Adipocyte (in vitro differentiated cells): ENCODE measurements around the gene C2orf68.
"Not testable (repeated sequence)": the region's sequence is repeated elsewhere in the genome, so short reads cannot be mapped to it uniquely, and the experiment has no call there.

Experiments
- DNase-seq: peaks from one replicate; pipeline ENCODE4 v3.0.0-alpha.2; 2015; ENCODE audit warnings: low read depth
- H3K27me3 ChIP-seq: replicated peaks from 2 replicates; pipeline ENCODE4 v1.7.0; 2013; ENCODE audit warnings: mild to moderate bottlenecking, low read length, moderate library complexity; ENCODE audit not compliant: control insufficient read depth, insufficient read depth
- H3K36me3 ChIP-seq: 2 replicates; pipeline ENCODE4 v1.7.0; 2013; ENCODE audit warnings: low read length, mild to moderate bottlenecking, moderate library complexity; ENCODE audit not compliant: control insufficient read depth, insufficient read depth, severe bottlenecking
- H3K4me1 ChIP-seq: 2 replicates; pipeline ENCODE4 v1.7.0; 2013; ENCODE audit warnings: mild to moderate bottlenecking, low read length, moderate library complexity; ENCODE audit not compliant: control insufficient read depth, insufficient read depth
- H3K4me3 ChIP-seq: 2 replicates; pipeline ENCODE4 v1.7.0; 2013; ENCODE audit warnings: mild to moderate bottlenecking, low read length, moderate library complexity
- H3K9ac ChIP-seq: 2 replicates; pipeline ENCODE4 v1.7.0; 2013; ENCODE audit warnings: mild to moderate bottlenecking, low read length, moderate library complexity
- H3K9me3 ChIP-seq: 2 replicates; pipeline ENCODE4 v1.7.0; 2013; ENCODE audit warnings: mild to moderate bottlenecking, low read length, moderate library complexity; ENCODE audit not compliant: control insufficient read depth

C2orf68 gene

DNA sequence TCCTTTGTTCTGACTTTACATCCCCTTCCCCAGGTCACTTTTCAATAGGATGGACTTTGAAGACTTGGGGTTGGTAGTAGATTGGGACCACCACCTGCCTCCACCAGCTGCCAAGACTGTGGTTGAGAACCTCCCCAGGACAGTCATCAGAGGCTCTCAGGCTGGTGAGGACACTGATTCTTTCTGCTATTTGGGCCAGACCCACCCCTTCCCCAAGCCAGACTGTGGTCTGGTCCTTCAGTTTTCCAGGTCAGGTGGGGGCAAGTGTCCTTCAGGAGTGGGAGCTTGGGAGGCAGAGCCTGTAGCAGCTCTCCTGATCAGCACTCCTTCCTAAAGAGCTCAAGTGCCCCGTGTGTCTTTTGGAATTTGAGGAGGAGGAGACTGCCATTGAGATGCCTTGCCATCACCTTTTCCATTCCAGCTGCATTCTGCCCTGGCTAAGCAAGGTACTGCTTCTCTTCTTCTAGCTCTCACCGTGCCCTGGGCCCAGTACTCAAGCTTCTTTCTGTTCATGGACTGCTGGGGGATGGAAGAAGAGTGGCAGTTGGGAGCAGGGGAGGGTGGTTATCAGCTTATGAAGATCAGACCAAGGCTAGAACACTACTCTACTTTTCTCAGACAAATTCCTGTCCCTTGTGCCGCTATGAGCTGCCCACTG is 15.3 kb downstream of the C2orf68 start:
- Histone ChIP-seq H3K36me3 (peaks cover 38% of the 10 kb centered on the region), H3K27me3 (no peaks in the 10 kb centered on the region), H3K4me3 (peak overlapping the region; percentile 98), H3K4me1 (peaks cover 21% of the 10 kb centered on the region), H3K9me3 (no peaks in the 10 kb centered on the region), H3K9ac (peak overlapping the region; percentile 97)
- DNase-seq = no peak

DNA sequence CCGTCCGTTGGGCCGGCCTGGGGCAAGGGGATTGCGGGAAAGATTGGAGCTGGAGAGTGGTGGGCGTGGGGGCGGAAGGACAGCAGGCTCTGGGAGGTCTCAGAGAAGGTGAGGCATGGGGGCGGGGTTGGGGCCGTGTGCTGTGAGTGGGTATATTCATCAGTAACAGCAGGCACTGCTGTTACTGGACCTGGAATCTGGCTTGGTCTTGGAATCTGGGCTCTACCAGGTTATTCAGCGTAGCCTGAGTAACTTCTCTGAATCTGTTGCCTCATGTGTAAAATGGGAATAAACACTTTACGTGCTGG is 15.9 kb downstream of the C2orf68 start:
- Histone ChIP-seq H3K36me3 (peaks cover 38% of the 10 kb centered on the region), H3K4me1 (peaks cover 22% of the 10 kb centered on the region), H3K27me3 (no peaks in the 10 kb centered on the region), H3K4me3 (peak overlapping the region; percentile 98), H3K9me3 (no peaks in the 10 kb centered on the region), H3K9ac (peak overlapping the region; percentile 97)
- DNase-seq = no peak

DNA sequence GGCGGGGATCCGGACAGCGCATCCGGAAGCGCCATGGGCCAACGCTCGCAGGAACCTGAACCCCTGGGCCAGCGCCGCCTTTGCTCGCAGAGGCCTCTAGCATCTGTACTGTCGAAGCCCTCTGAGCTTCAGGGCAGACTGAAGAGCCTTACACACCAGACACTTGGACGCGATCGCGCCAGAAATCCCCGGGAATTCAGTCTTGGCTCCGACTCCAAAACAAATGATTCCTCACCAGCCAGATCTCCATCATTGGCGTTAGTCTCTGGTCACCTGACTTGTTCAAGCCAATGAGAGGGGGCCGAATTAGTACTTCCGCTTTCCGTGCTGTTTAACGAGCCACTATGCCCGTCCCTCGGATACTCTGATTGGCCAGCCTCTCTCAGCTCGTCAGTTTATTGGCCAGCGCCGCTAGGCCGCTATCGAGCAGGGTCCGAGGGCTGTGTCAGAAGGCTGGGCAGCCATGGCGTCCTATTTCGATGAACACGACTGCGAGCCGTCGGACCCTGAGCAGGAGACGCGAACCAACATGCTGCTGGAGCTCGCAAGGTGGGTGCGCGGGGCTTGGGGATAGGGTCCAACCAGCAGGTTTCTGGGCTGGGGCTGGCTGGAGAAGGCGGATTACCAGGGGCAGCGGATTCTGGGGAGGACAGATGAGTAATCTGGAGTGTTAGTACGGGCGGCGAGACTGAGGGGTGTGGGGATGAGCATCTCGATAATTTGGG is 16.4 kb downstream of the C2orf68 start, which contains the start of gene RNF181:
TSS of gene RNF181 (plus strand) at position 445 of the 725 bp plus-strand sequence. CDS start at position 464, 19 bp downstream.
- peak within 1 kb of the TSS; percentile 97 for H3K9ac ChIP-seq
- peaks cover 33% of the 10 kb centered on the region for H3K36me3 ChIP-seq
- peaks cover 27% of the 10 kb centered on the region for H3K4me1 ChIP-seq
- H3K4me3 ChIP-seq = peak within 1 kb of the TSS; percentile 98
- peak; percentile 99 for DNase-seq
- H3K27me3 ChIP-seq = no peaks in the 10 kb centered on the region
- no peaks in the 10 kb centered on the region for H3K9me3 ChIP-seq

DNA sequence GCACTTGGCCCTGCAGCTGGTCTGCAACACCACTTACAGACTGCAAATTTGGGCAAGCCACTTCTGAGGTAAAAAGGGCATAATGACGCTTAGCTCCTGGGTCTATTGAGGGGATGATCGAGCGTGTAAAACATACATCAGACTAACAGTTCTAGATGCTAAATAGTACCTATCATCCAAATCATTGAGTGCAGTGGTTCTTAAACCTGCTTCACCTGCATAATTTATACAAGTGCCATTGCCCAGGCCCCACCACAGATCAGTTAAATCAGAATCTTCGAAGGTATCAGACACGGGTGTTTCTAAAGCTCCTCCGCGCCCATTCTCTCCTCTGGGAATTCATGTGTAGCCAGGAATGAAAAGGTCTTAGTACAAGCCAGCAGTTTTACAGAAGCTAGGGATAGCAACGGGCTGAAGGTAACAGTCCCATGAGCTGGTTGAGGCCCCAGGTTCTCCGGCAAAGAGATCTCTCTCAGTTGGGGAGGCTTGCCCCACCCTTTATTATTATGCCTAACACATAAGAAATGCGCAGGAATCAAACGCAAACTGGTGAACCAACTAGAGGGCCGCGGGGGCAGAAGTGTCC is 17.1 kb downstream of the C2orf68 start:
- no peak for DNase-seq
- Histone ChIP-seq H3K36me3 (peaks cover 28% of the 10 kb centered on the region), H3K9me3 (no peaks in the 10 kb centered on the region), H3K27me3 (no peaks in the 10 kb centered on the region), H3K4me3 (peak overlapping the region; percentile 98), H3K4me1 (peaks cover 33% of the 10 kb centered on the region), H3K9ac (peak overlapping the region; percentile 97)

DNA sequence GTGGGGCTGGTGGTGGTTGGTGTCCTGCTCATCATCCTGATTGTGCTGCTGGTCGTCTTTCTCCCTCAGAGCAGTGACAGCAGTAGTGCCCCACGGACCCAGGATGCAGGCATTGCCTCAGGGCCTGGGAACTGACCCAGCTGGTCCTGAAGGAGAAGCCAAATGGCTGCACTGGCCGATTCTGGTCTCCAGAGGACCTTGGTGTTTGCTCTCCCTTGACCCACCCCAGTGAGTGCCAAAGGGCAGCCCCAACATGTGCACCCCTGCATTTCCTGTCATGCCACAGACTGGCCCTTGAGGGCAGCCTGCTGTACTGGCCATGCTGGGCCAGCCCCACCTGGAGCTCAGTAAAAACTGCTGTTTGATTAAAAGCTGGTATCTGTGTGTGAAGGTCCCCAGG is 18.8 kb downstream of the C2orf68 start:
- H3K9me3 ChIP-seq = no peaks in the 10 kb centered on the region
- H3K4me3 ChIP-seq = no peak overlapping the region
- H3K4me1 ChIP-seq = peaks cover 37% of the 10 kb centered on the region
- H3K9ac ChIP-seq = no peak overlapping the region
- H3K27me3 ChIP-seq = no peaks in the 10 kb centered on the region
- peaks cover 11% of the 10 kb centered on the region for H3K36me3 ChIP-seq
- no peak for DNase-seq

DNA sequence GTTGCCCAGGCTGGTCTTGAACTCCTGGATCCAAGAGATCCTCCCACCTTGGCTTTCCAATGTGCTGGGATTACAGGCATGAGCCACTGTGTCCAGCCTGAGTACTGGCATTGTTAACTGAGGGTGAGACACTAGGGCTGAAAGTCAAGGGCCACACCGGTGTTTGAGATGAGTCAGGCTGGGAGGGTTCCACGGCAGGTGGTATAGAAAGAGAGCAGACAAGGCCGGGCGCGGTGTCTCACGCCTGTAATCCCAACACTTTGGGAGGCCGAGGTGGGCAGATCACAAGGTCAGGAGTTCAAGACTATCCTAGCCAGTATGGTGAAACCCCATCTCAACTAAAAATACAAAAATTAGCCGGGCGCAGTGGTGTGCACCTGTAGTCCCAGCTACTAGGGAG is 19.6 kb downstream of the C2orf68 start:
- not testable (repeated sequence) for H3K9ac ChIP-seq, DNase-seq, H3K4me3 ChIP-seq, H3K9me3 ChIP-seq, H3K36me3 ChIP-seq, H3K27me3 ChIP-seq
- H3K4me1 ChIP-seq = peaks cover 37% of the 10 kb centered on the region

DNA sequence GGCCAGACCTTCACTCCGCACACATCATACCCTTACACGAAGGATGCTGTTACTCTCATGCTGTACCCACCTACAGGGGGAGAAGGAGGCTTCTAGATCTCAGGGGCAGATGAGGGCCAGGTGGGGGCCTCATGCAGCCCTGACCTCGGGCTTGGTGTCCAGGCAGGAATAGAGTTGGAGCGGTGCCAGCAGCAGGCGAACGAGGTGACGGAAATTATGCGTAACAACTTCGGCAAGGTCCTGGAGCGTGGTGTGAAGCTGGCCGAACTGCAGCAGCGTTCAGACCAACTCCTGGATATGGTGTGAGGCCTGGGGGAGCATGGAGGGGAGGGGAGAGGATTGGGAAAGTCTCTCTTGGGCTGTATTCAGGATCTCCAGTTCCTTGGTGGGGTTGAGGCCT is 20.3 kb downstream of the C2orf68 start:
- Histone ChIP-seq H3K4me1 (peaks cover 33% of the 10 kb centered on the region), H3K9ac (peak overlapping the region; percentile 69), H3K36me3 (no peaks in the 10 kb centered on the region), H3K27me3 (no peaks in the 10 kb centered on the region), H3K9me3 (no peaks in the 10 kb centered on the region), H3K4me3 (no peak overlapping the region)
- no peak for DNase-seq

DNA sequence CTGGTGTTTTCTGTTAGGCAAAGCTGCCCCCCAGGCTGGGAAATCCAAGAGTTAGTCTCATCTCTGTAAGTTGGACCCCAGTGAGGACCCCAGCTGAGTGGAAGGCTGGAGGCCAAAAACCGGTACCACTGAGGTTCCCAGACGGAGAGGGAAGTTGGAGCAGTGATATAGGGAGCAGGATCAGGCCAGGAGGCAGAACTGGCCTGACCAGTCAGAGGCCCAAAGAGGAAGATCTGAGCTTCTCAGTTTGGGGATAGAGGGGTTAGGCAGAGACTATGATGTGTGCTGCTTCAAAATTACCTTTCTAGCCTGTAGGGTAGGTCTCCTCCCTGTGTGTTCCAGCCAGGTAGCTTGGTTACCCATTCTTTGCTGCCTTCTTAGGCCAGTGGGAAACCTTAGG is 20.9 kb downstream of the C2orf68 start:
- no peak for DNase-seq
- no peaks in the 10 kb centered on the region for H3K9me3 ChIP-seq
- peaks cover 29% of the 10 kb centered on the region for H3K4me1 ChIP-seq
- H3K9ac ChIP-seq = peak overlapping the region; percentile 69
- no peaks in the 10 kb centered on the region for H3K27me3 ChIP-seq
- H3K36me3 ChIP-seq = no peaks in the 10 kb centered on the region
- peak overlapping the region; percentile 15 for H3K4me3 ChIP-seq

DNA sequence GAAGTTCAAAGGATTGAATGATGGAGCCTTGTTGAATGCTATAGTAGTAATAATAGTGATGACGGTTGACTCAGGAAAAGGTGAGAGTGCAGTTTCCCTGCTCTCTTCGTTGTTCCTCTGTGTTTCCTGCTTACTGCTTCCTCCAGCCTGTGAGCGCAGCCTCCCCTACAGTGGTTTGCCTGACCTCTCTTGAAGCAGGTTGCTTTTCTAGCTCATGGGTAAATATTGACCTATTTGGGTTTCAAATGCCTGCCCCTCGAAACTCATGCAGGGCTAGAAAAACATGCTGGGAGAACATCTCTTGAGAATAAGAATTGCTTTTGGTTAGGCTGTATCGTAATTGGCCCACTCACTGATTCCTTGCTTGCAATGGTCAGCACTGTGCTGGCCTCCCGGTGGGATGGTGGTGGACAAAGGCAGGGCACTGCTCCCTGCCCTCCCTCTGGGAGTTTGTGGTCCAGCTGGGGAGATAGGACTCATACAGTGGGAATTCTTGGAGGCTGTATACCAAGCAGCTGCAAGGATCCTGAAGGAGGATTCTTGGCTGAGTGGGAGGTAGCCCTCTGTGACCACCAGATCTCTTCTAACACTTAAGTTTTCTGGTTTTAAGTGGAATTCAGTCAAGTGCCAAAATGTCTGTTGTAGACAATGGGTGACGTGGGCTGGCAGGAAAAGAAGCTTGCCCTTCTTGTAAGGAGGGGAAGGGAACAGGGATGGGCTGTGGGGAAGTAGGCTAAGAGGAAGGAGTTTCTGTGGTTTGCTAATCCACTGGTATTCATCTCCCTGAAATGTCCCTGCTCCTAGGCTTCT is 21.7 kb downstream of the C2orf68 start:
- Histone ChIP-seq H3K9me3 (no peaks in the 10 kb centered on the region), H3K4me3 (peak overlapping the region; percentile 15), H3K36me3 (no peaks in the 10 kb centered on the region), H3K4me1 (peaks cover 37% of the 10 kb centered on the region), H3K27me3 (no peaks in the 10 kb centered on the region), H3K9ac (peak overlapping the region; percentile 69)
- DNase-seq = peak; percentile 77

DNA sequence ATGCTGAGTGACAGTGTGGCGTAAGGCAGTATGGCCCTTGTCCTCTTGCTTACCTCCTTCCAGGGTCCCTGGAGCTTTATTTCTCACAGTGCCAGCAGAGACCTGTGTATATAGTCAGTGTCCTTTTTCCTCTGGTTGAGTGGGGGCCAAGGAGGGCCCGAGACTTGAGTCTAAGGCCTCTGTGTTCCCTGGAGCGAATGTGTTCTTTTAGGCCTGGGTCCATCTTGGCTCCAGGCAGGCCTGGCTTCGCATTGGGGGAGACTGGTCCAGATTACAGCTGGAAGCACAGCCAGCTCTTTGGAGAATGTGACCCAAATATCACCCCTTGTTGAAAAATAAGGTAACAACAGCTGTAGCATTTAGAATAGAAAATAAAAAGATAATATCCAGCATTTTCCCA is 22.7 kb downstream of the C2orf68 start:
- peaks cover 38% of the 10 kb centered on the region for H3K4me1 ChIP-seq
- H3K9ac ChIP-seq = no peak overlapping the region
- no peaks in the 10 kb centered on the region for H3K9me3 ChIP-seq
- H3K27me3 ChIP-seq = no peaks in the 10 kb centered on the region
- no peaks in the 10 kb centered on the region for H3K36me3 ChIP-seq
- DNase-seq = no peak
- no peak overlapping the region for H3K4me3 ChIP-seq

DNA sequence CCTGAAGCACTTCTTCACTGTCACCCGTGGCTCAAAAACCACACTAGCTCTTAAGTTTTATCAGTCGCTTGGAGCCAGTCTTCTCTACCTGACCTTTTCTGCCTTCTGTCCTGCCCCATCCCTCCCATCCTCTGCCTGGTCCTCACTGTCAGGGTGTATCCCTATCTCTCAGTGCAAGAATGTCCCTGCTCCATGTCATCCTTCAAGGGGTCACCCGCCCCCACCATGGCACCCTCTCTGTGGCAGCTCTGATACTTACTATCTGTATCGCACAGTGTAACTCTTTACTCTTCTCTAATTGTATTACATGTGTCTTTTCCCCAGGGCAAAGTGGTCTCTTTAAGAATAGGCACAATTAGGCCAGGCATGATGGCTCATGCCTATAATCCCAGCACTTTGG is 23.2 kb downstream of the C2orf68 start:
- no peak for DNase-seq
- no peaks in the 10 kb centered on the region for H3K27me3 ChIP-seq
- H3K9me3 ChIP-seq = no peaks in the 10 kb centered on the region
- no peak overlapping the region for H3K4me3 ChIP-seq
- H3K9ac ChIP-seq = no peak overlapping the region
- no peaks in the 10 kb centered on the region for H3K36me3 ChIP-seq
- H3K4me1 ChIP-seq = peaks cover 43% of the 10 kb centered on the region
